GM13976 (cell line): ENCODE results near the gene EYA4.

Source experiments
- DNase-seq: peaks from one replicate; pipeline ENCODE4 v3.0.0; 2012; ENCODE audit warnings: low spot score
- CTCF ChIP-seq: IDR thresholded peaks from 2 replicates; pipeline ENCODE4 v1.5.1; 2012; ENCODE audit warnings: borderline replicate concordance, mild to moderate bottlenecking; ENCODE audit not compliant: insufficient read depth; ENCODE audit errors: extremely low read depth, missing control alignments, control extremely low read depth
- in situ Hi-C: fragments of 300-500 bp; cut with MboI; formaldehyde crosslinking; loops from one replicate; pipeline ENCODE4 v1.12.0; 2022; ENCODE audit warnings: low sequenced_read_pairs, mixed read lengths, inconsistent platforms; ENCODE audit not compliant: unreplicated experiment

EYA4 gene

DNA sequence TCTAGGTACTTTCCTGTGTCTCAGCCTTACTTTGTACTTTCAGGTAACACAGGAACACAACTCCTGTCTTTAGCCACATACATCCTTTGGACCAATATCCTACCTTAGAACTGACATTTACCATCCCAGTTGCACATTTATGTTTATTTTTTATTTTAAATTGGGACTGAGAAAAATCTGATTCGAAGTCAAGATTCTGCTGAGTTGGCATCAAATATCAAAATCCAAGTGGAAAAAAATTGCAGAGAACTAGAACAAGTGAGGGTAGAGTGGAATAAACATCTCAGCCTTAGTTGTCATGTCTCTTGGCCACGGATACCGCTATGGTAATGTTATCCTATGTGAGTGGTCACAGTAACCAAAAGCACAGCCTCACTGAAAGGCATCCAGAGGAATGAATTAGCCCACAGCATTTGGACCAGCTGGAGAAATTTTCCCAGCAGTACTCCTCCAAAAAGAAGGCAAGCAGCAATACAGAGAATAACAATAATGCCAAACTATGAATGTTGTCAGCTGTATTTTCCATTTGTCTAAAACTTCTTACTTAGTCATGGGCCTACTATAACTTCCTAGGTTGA, 17.6 kb upstream of the EYA4 start:
- in situ Hi-C loops: no loop called here
- no peak for DNase-seq
- no peak for TF ChIP-seq CTCF

DNA sequence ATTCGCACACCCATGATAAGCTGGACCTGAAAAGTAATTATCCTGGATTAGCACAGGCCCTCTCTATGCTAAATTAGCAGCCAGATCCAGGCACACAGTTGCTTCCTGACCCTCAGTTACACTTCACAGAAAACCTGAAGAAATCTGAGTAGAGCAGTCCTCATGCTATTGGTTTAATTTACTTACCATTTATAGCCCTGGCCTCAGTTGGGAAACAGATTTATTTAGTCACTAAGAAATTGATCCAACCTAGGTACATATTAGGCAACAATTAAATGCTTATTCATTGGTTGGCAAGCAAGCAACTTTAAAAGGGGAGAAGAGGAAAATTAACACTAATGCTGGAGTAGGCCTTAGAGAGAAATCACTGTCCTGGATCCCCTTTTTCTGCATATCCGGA, 15.6 kb upstream of the EYA4 start:
- no peak for TF ChIP-seq CTCF

DNA sequence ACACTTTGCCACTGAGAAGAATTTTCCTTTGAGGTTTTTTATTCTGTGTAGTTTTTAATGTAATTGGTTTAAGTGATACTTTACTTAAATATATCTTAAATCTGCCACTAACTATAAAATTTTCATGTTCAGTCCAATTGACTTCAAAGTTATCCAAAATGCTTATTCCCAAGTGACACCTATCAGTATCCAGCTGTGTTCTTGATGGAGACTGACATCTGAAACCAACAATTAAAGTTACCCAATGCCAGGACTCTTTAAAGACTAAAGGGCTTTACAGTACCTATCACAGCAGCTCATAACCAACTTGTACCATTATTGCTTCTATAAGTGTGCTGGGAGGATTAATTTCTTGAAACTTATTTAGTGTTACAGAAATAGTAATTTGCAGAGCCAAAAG, 13.8 kb upstream of the EYA4 start:
- TF ChIP-seq CTCF: no peak
- no peak for DNase-seq
- in situ Hi-C loops: no loop called here

More for the DNA sequence above, 15.6 kb upstream of the EYA4 start:
- no peak for DNase-seq
- in situ Hi-C loops: no loop called here

GRCh38 chr6:133230052-133230451, 11.1 kb upstream of the EYA4 start:
- DNase-seq: no peak
- in situ Hi-C loops: no loop called here
- no peak for TF ChIP-seq CTCF

- TF ChIP-seq CTCF: no peak
- DNase-seq: no peak
- in situ Hi-C loops: no loop called here
Measured at GRCh38 chr6:133235221-133235620, 5.9 kb upstream of the EYA4 start.

- no peak for TF ChIP-seq CTCF
- in situ Hi-C loops: no loop called here
- no peak for DNase-seq
Measured at GRCh38 chr6:133236932-133237331, 4.2 kb upstream of the EYA4 start.

DNA sequence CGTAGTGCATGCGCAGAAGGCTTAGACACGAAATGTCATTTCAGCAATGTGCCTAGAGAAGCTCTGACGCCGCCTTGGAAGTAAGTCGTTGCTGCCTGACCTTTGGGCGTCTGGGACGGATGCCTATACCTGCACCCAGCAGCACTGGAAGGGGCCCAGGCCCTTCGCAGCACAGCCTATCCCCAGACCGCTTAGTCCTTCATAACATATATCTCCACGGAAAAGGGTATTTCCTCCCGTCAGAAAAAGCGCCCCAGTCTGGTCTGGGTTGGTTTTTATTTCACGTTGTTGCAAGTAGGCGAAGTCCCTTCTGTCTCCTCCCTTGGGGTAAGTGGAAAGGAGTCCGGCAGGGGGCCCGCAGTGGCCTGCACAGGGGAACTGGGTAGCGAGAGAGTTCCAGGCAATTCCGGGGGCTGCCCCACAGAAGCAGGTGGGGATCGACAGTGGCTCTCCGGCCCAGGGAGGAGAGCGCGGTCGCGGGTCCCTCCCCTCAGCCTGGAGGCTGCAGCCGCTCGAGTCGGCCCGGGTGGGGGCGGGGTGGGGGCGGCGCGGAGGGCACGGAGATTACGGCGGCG, 559 bp upstream of the EYA4 start:
- in situ Hi-C loops: no loop called here
- TF ChIP-seq CTCF: no peak
- peak; percentile 14 for DNase-seq
